Thyroid gland (tissue), 4 donors: ENCODE measurements around the gene RBP3. TPM values are rescaled to one million over a fixed set of nuclear protein-coding genes. Genes with fewer than 3 reads are reported as not detected.

Experiments
- DNase-seq, 2 donors: peaks; one replicate each; pipeline ENCODE4 v3.0.0-alpha.2; 2019
- H3K27ac ChIP-seq, 3 donors: fragments of 200-600 bp; sonication (generic); 1 replicate in 2 of 3; 2 replicates in 1 of 3; pipeline ENCODE4 v1.5.1; 2016 to 2019; ENCODE audit warnings: mild to moderate bottlenecking in 1 of 3, moderate library complexity in 1 of 3
- H3K27me3 ChIP-seq: fragments of 200-600 bp; sonication (generic); one replicate; pipeline ENCODE4 v1.5.1; 2019
- H3K36me3 ChIP-seq, 2 donors: fragments of 200-600 bp; sonication (generic); one replicate each; pipeline ENCODE4 v1.5.1; 2016 to 2019
- H3K4me1 ChIP-seq, 2 donors: fragments of 200-600 bp; sonication (generic); one replicate each; pipeline ENCODE4 v1.5.1; 2017 to 2019
- H3K4me3 ChIP-seq, 3 donors: fragments of 200-600 bp; sonication (generic); replicated peaks in 1 of 3; 1 replicate in 2 of 3; 2 replicates in 1 of 3; pipeline ENCODE4 v1.5.1; 2016; ENCODE audit warnings: mild to moderate bottlenecking in 1 of 3
- H3K9me3 ChIP-seq: fragments of 200-600 bp; sonication (generic); one replicate; pipeline ENCODE4 v1.5.1; 2017
- POLR2A ChIP-seq, 2 donors: fragments of 450-650 bp; IDR thresholded peaks; one replicate each; pipeline ENCODE4 v1.6.1; 2017; ENCODE audit warnings: antibody characterized with exemption in 2 of 2, mild to moderate bottlenecking in 2 of 2, moderate library complexity in 1 of 2
- WGBS, 2 donors: methylation state at CpG; one replicate each; pipeline ENCODE4 v1.1.5; 2017; 5-methylcytosine and 5-hydroxymethylcytosine counted together
- intact Hi-C: fragments of 100-400 bp; cut with DNase I; formaldehyde crosslinking; loops from one replicate; pipeline ENCODE4 v1.15.1; 2023
- total RNA-seq, 4 donors: library from RNA; depleted of rRNA; stranded (reverse); fragments of >200 nt; gene quantifications; one replicate each; pipeline ENCODE4 v1.2.3, GENCODE V29; 2016
- TF ChIP-seq, protein P1 (sequence below), 6 experiments: fragments of 200-600 bp in 3 of 6; fragments of 450-650 bp in 3 of 6; sonication (generic) in 3 of 6; IDR thresholded peaks; one replicate each; pipeline ENCODE4 v1.5.1; 2016 to 2019; ENCODE audit warnings: antibody characterized with exemption in 6 of 6, mild to moderate bottlenecking in 2 of 6, inconsistent platforms in 1 of 6, moderate library complexity in 1 of 6

Gene RBP3
- total RNA-seq, 4 donors from 2014 or later: not detected

DNA sequence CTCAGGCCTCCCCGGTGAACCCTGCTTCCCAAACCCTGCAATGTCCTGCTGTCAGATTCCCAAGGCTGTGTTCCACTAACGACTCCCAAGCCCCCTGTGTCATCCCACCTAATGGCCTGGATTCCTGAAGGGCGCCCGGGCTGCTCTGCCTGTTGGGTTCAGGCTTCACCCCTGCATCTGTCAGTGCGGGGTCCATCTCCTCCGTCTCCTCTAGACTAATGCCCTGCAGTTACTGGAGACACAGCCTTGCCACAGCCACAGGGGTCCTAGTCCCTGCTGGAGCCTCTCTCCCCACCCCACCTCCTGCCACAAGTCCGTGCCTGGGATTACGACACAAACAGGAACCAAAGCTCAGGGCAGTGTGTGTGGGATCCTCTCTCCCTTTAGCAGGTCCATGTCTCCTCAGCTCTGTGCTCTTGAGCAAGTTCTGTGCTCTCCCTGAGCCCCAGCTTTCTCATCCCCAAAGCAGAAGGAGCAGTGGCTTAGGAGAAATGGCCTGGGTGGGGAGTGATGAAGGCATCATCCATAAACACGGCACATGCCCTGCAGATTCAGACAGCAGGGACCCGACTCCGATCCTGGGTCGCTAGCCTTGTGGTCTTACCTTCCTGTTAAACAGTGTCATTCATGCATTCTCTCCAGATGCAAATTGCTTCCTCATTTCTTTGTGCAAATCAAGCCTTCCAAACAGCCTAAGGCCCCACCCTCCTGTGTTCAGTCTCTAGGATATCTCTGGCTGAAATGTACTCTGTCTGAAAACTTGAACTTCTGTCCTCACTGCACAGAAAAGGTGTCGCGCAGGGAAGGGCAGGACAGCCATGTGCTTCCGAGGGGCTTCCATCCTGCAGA is 8.2 kb upstream of the RBP3 start:
- DNase-seq: no peak
- no peaks in the 10 kb centered on the region for H3K4me1 ChIP-seq
- no peaks in the 10 kb centered on the region for H3K27me3 ChIP-seq
- no peak overlapping the region for H3K4me3 ChIP-seq
- no peak overlapping the region for H3K27ac ChIP-seq
- 84 to 86% methylated on average over 15 of the region's 15 CpGs for WGBS, 2 donors
- intact Hi-C loops: no loop called here
- no peak for TF ChIP-seq POLR2A (IDR thresholded peaks at IDR 0.05)
- TF ChIP-seq, protein P1, sequence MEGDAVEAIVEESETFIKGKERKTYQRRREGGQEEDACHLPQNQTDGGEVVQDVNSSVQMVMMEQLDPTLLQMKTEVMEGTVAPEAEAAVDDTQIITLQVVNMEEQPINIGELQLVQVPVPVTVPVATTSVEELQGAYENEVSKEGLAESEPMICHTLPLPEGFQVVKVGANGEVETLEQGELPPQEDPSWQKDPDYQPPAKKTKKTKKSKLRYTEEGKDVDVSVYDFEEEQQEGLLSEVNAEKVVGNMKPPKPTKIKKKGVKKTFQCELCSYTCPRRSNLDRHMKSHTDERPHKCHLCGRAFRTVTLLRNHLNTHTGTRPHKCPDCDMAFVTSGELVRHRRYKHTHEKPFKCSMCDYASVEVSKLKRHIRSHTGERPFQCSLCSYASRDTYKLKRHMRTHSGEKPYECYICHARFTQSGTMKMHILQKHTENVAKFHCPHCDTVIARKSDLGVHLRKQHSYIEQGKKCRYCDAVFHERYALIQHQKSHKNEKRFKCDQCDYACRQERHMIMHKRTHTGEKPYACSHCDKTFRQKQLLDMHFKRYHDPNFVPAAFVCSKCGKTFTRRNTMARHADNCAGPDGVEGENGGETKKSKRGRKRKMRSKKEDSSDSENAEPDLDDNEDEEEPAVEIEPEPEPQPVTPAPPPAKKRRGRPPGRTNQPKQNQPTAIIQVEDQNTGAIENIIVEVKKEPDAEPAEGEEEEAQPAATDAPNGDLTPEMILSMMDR (IDR thresholded peaks at IDR 0.05): no peak
- no peaks in the 10 kb centered on the region for H3K9me3 ChIP-seq
- H3K36me3 ChIP-seq: no peaks in the 10 kb centered on the region

DNA sequence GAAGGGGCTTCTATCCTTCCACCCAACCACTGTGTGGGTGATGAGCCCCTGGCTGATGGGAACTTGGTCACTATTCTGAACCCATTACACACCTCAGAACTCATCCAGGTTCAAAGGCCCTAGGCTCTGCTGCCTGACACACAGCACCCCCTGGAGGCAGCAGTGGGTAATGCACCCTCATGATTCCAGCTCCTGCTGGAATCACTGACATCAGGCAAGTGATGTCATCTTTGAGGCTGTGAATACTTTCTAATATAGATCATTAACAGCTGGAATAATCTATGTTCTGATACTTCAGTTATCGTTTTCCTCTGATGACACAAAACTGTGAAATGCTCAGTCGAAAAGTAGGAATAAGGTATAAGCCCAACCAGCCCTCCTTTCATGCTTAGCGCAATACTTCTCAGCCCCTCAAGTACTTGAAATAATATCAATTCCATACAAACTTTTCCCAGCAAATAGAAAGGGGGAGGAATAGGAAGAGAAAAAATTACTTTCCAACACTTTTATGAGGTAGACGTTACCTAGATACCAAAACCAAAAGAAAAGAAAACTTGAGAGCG is 7.5 kb upstream of the RBP3 start:
- intact Hi-C loops: no loop called here
- Histone ChIP-seq H3K9me3 (no peaks in the 10 kb centered on the region), H3K27ac (no peak overlapping the region), H3K27me3 (no peaks in the 10 kb centered on the region), H3K4me1 (no peaks in the 10 kb centered on the region), H3K4me3 (no peak overlapping the region), H3K36me3 (no peaks in the 10 kb centered on the region)
- TF ChIP-seq, protein P1 (IDR thresholded peaks at IDR 0.05): peak; percentile 60 to 97 (median 85)
- no peak for TF ChIP-seq POLR2A (IDR thresholded peaks at IDR 0.05)
- 67 to 69% methylated on average over 5 of the region's 5 CpGs for whole genome bisulfite sequencing, 2 donors
- DNase-seq: peak; percentile 56 to 65

DNA sequence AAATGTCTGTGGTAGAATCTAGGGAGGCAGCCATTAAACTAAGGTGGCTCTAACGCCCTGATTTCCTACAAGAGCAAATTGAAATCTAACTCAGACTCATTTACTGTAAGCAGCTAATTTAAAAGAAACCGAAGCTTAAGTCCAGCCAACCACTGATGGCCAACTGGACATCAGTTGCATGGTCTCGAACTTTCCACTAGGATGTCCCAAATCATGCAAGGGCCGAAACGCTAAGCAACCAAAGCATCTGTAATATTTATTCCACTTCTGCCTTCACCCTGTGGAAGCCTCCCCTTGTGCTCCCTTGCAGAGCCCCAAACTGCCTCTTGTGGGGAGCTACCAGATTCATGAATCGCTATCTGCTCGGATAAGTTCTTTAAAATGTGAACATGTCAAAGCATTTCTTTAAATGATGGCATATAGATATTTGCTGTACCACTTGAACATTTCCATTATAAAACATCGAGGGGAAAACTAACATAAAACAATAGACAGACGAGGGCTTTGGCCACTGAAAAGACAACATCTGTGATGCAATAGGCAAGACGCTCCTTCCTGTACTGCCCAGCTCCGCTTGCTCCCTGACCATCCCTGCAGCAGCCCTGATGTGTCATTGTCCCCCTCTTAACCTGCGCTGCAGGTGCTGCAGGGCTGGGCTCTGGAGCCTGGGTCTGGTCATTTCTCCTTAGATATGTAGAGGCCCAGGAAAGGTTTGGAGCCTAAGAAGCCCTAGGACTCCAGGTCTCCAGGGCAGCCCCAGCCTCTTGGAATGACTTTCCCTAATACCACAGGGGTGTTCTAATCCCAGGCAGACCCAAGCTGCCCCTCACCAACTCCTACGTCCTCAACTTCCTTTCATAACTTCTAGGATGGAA is 2.9 kb upstream of the RBP3 start:
- Histone ChIP-seq H3K4me1 (no peaks in the 10 kb centered on the region), H3K4me3 (no peak overlapping the region), H3K27me3 (no peaks in the 10 kb centered on the region), H3K36me3 (no peaks in the 10 kb centered on the region), H3K9me3 (no peaks in the 10 kb centered on the region), H3K27ac (no peak overlapping the region)
- DNase-seq: no peak
- no peak for TF ChIP-seq POLR2A (IDR thresholded peaks at IDR 0.05)
- TF ChIP-seq, protein P1 (IDR thresholded peaks at IDR 0.05): no peak
- 86 to 90% methylated on average over 13 of the region's 13 CpGs for WGBS, 2 donors
- intact Hi-C loops: no loop called here

DNA sequence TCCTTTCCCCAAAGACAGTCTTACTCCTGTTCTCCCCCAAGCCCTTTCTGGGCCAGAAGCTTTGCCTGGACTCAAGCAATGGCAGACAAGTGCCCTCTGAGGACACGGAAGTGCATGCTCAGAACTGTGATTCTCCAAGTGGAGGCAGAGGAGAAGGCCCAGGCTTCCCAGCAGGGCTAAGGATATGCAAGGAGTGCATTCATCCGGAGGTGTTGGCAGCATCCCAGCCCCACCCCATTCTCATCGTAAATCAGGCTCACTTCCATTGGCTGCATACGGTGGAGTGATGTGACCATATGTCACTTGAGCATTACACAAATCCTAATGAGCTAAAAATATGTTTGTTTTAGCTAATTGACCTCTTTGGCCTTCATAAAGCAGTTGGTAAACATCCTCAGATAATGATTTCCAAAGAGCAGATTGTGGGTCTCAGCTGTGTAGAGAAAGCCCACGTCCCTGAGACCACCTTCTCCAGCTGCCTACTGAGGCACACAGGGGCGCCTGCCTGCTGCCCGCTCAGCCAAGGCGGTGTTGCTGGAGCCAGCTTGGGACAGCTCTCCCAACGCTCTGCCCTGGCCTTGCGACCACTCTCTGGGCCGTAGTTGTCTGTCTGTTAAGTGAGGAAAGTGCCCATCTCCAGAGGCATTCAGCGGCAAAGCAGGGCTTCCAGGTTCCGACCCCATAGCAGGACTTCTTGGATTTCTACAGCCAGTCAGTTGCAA is 1.4 kb upstream of the RBP3 start:
- intact Hi-C loops: no loop called here
- no peaks in the 10 kb centered on the region for H3K9me3 ChIP-seq
- no peaks in the 10 kb centered on the region for H3K27me3 ChIP-seq
- TF ChIP-seq, protein P1 (IDR thresholded peaks at IDR 0.05): no peak
- no peaks in the 10 kb centered on the region for H3K4me1 ChIP-seq
- DNase-seq: no peak
- H3K36me3 ChIP-seq: no peaks in the 10 kb centered on the region
- WGBS, 2 donors: 77 to 80% methylated on average over 13 of the region's 13 CpGs
- no peak overlapping the region for H3K27ac ChIP-seq
- H3K4me3 ChIP-seq: no peak overlapping the region
